Measurements from ENCODE around the gene LARP1.

The LARP1 gene

GRCh38 chr5:154771383-154771901 is 16.3 kb downstream of the LARP1 start:
- H3K9me3 ChIP-seq (ENCODE audit: control insufficient read depth in 1 of 2, low read length in 2 of 2): no peaks in the 10 kb centered on the region
- H3K9ac ChIP-seq (ENCODE audit: low read depth in 1 of 2, low read length in 2 of 2): no peak overlapping the region
- peaks cover 0 to 6% of the 10 kb centered on the region in 2 donors for H3K36me3 ChIP-seq (ENCODE audit: control insufficient read depth in 1 of 2, insufficient read depth in 2 of 2, low read length in 2 of 2)
- H3K27me3 ChIP-seq (ENCODE audit: control insufficient read depth in 1 of 2, insufficient read depth in 2 of 2, low read length in 2 of 2): no peaks in the 10 kb centered on the region
- H3K4me1 ChIP-seq (ENCODE audit: control insufficient read depth in 1 of 2, insufficient read depth in 2 of 2, low read length in 2 of 2): peaks cover 38 to 51% of the 10 kb centered on the region in 2 donors
- H3K4me3 ChIP-seq (ENCODE audit: low read depth in 1 of 2, low read length in 2 of 2): no peak overlapping the region
- no peak overlapping the region for H3K27ac ChIP-seq (ENCODE audit: low read depth, low read length)

GRCh38 chr5:154773326-154773725 is 18.1 kb downstream of the LARP1 start:
- peaks cover 21 to 36% of the 10 kb centered on the region in 2 donors for H3K4me1 ChIP-seq (ENCODE audit: control insufficient read depth in 1 of 2, insufficient read depth in 2 of 2, low read length in 2 of 2)
- no peaks in the 10 kb centered on the region for H3K27me3 ChIP-seq (ENCODE audit: control insufficient read depth in 1 of 2, insufficient read depth in 2 of 2, low read length in 2 of 2)
- H3K9ac ChIP-seq (ENCODE audit: low read depth in 1 of 2, low read length in 2 of 2): no peak overlapping the region
- H3K27ac ChIP-seq (ENCODE audit: low read depth, low read length): no peak overlapping the region
- peaks cover 0 to 6% of the 10 kb centered on the region in 2 donors for H3K36me3 ChIP-seq (ENCODE audit: control insufficient read depth in 1 of 2, insufficient read depth in 2 of 2, low read length in 2 of 2)
- no peaks in the 10 kb centered on the region for H3K9me3 ChIP-seq (ENCODE audit: control insufficient read depth in 1 of 2, low read length in 2 of 2)
- no peak overlapping the region for H3K4me3 ChIP-seq (ENCODE audit: low read depth in 1 of 2, low read length in 2 of 2)

- peaks cover 0 to 6% of the 10 kb centered on the region in 2 donors for H3K36me3 ChIP-seq (ENCODE audit: control insufficient read depth in 1 of 2, insufficient read depth in 2 of 2, low read length in 2 of 2)
- H3K9me3 ChIP-seq (ENCODE audit: control insufficient read depth in 1 of 2, low read length in 2 of 2): no peaks in the 10 kb centered on the region
- no peak overlapping the region for H3K9ac ChIP-seq (ENCODE audit: low read depth in 1 of 2, low read length in 2 of 2)
- H3K4me1 ChIP-seq (ENCODE audit: control insufficient read depth in 1 of 2, insufficient read depth in 2 of 2, low read length in 2 of 2): peaks cover 18 to 27% of the 10 kb centered on the region in 2 donors
- no peaks in the 10 kb centered on the region for H3K27me3 ChIP-seq (ENCODE audit: control insufficient read depth in 1 of 2, insufficient read depth in 2 of 2, low read length in 2 of 2)
- no peak overlapping the region for H3K4me3 ChIP-seq (ENCODE audit: low read depth in 1 of 2, low read length in 2 of 2)
- no peak overlapping the region for H3K27ac ChIP-seq (ENCODE audit: low read depth, low read length)
Observed at GRCh38 chr5:154776167-154776566, 21.0 kb downstream of the LARP1 start.

GRCh38 chr5:154778534-154778933 is 23.4 kb downstream of the LARP1 start:
- Histone ChIP-seq H3K9me3 (ENCODE audit: control insufficient read depth in 1 of 2, low read length in 2 of 2) (no peaks in the 10 kb centered on the region), H3K27ac (ENCODE audit: low read depth, low read length) (no peak overlapping the region), H3K36me3 (ENCODE audit: control insufficient read depth in 1 of 2, insufficient read depth in 2 of 2, low read length in 2 of 2) (peaks cover 0 to under 1% of the 10 kb centered on the region in 2 donors), H3K4me1 (ENCODE audit: control insufficient read depth in 1 of 2, insufficient read depth in 2 of 2, low read length in 2 of 2) (peaks cover 35 to 36% of the 10 kb centered on the region in 2 donors), H3K27me3 (ENCODE audit: control insufficient read depth in 1 of 2, insufficient read depth in 2 of 2, low read length in 2 of 2) (no peaks in the 10 kb centered on the region), H3K9ac (ENCODE audit: low read depth in 1 of 2, low read length in 2 of 2) (no peak overlapping the region), H3K4me3 (ENCODE audit: low read depth in 1 of 2, low read length in 2 of 2) (no peak overlapping the region)

GRCh38 chr5:154779105-154779504 is 23.9 kb downstream of the LARP1 start:
- H3K27ac ChIP-seq (ENCODE audit: low read depth, low read length): no peak overlapping the region
- no peak overlapping the region for H3K9ac ChIP-seq (ENCODE audit: low read depth in 1 of 2, low read length in 2 of 2)
- no peaks in the 10 kb centered on the region for H3K9me3 ChIP-seq (ENCODE audit: control insufficient read depth in 1 of 2, low read length in 2 of 2)
- H3K36me3 ChIP-seq (ENCODE audit: control insufficient read depth in 1 of 2, insufficient read depth in 2 of 2, low read length in 2 of 2): no peaks in the 10 kb centered on the region
- no peak overlapping the region for H3K4me3 ChIP-seq (ENCODE audit: low read depth in 1 of 2, low read length in 2 of 2)
- no peaks in the 10 kb centered on the region for H3K27me3 ChIP-seq (ENCODE audit: control insufficient read depth in 1 of 2, insufficient read depth in 2 of 2, low read length in 2 of 2)
- H3K4me1 ChIP-seq (ENCODE audit: control insufficient read depth in 1 of 2, insufficient read depth in 2 of 2, low read length in 2 of 2): peaks cover 39 to 42% of the 10 kb centered on the region in 2 donors

- H3K9ac ChIP-seq (ENCODE audit: low read depth in 1 of 2, low read length in 2 of 2): no peak overlapping the region
Observed at GRCh38 chr5:154780128-154780527, 25.0 kb downstream of the LARP1 start.

GRCh38 chr5:154782326-154782725 is 27.1 kb downstream of the LARP1 start:
- peaks cover 58% of the 10 kb centered on the region in 2 donors for H3K4me1 ChIP-seq (ENCODE audit: control insufficient read depth in 1 of 2, insufficient read depth in 2 of 2, low read length in 2 of 2)
- no peaks in the 10 kb centered on the region for H3K27me3 ChIP-seq (ENCODE audit: control insufficient read depth in 1 of 2, insufficient read depth in 2 of 2, low read length in 2 of 2)
- no peak overlapping the region for H3K27ac ChIP-seq (ENCODE audit: low read depth, low read length)
- no peak overlapping the region for H3K4me3 ChIP-seq (ENCODE audit: low read depth in 1 of 2, low read length in 2 of 2)
- H3K9ac ChIP-seq (ENCODE audit: low read depth in 1 of 2, low read length in 2 of 2): no peak overlapping the region
- no peaks in the 10 kb centered on the region for H3K36me3 ChIP-seq (ENCODE audit: control insufficient read depth in 1 of 2, insufficient read depth in 2 of 2, low read length in 2 of 2)
- no peaks in the 10 kb centered on the region for H3K9me3 ChIP-seq (ENCODE audit: control insufficient read depth in 1 of 2, low read length in 2 of 2)

More at GRCh38 chr5:154780128-154780527, 25.0 kb downstream of the LARP1 start:
- Histone ChIP-seq H3K4me3 (ENCODE audit: low read depth in 1 of 2, low read length in 2 of 2) (no peak overlapping the region), H3K27ac (ENCODE audit: low read depth, low read length) (no peak overlapping the region), H3K27me3 (ENCODE audit: control insufficient read depth in 1 of 2, insufficient read depth in 2 of 2, low read length in 2 of 2) (no peaks in the 10 kb centered on the region), H3K9me3 (ENCODE audit: control insufficient read depth in 1 of 2, low read length in 2 of 2) (no peaks in the 10 kb centered on the region), H3K4me1 (ENCODE audit: control insufficient read depth in 1 of 2, insufficient read depth in 2 of 2, low read length in 2 of 2) (peaks cover 44 to 52% of the 10 kb centered on the region in 2 donors), H3K36me3 (ENCODE audit: control insufficient read depth in 1 of 2, insufficient read depth in 2 of 2, low read length in 2 of 2) (no peaks in the 10 kb centered on the region)

- H3K9me3 ChIP-seq (ENCODE audit: control insufficient read depth in 1 of 2, low read length in 2 of 2): no peaks in the 10 kb centered on the region
- H3K27ac ChIP-seq (ENCODE audit: low read depth, low read length): no peak overlapping the region
- H3K36me3 ChIP-seq (ENCODE audit: control insufficient read depth in 1 of 2, insufficient read depth in 2 of 2, low read length in 2 of 2): no peaks in the 10 kb centered on the region
- peak overlapping the region in 1 of 2 donors; percentile 2 for H3K9ac ChIP-seq (ENCODE audit: low read depth in 1 of 2, low read length in 2 of 2)
- no peaks in the 10 kb centered on the region for H3K27me3 ChIP-seq (ENCODE audit: control insufficient read depth in 1 of 2, insufficient read depth in 2 of 2, low read length in 2 of 2)
- H3K4me1 ChIP-seq (ENCODE audit: control insufficient read depth in 1 of 2, insufficient read depth in 2 of 2, low read length in 2 of 2): peaks cover 63 to 65% of the 10 kb centered on the region in 2 donors
- no peak overlapping the region for H3K4me3 ChIP-seq (ENCODE audit: low read depth in 1 of 2, low read length in 2 of 2)
Observed at GRCh38 chr5:154782812-154783592, 27.8 kb downstream of the LARP1 start.

- Histone ChIP-seq H3K9me3 (ENCODE audit: control insufficient read depth in 1 of 2, low read length in 2 of 2) (no peaks in the 10 kb centered on the region), H3K9ac (ENCODE audit: low read depth in 1 of 2, low read length in 2 of 2) (peak overlapping the region in 1 of 2 donors; percentile 2), H3K27ac (ENCODE audit: low read depth, low read length) (no peak overlapping the region), H3K36me3 (ENCODE audit: control insufficient read depth in 1 of 2, insufficient read depth in 2 of 2, low read length in 2 of 2) (no peaks in the 10 kb centered on the region), H3K4me1 (ENCODE audit: control insufficient read depth in 1 of 2, insufficient read depth in 2 of 2, low read length in 2 of 2) (peaks cover 63 to 67% of the 10 kb centered on the region in 2 donors), H3K27me3 (ENCODE audit: control insufficient read depth in 1 of 2, insufficient read depth in 2 of 2, low read length in 2 of 2) (no peaks in the 10 kb centered on the region), H3K4me3 (ENCODE audit: low read depth in 1 of 2, low read length in 2 of 2) (peak overlapping the region in 1 of 2 donors; percentile 29)
Observed at GRCh38 chr5:154783774-154784460, 28.7 kb downstream of the LARP1 start.

- Histone ChIP-seq H3K9ac (ENCODE audit: low read depth in 1 of 2, low read length in 2 of 2) (no peak overlapping the region), H3K27me3 (ENCODE audit: control insufficient read depth in 1 of 2, insufficient read depth in 2 of 2, low read length in 2 of 2) (no peaks in the 10 kb centered on the region), H3K27ac (ENCODE audit: low read depth, low read length) (no peak overlapping the region), H3K36me3 (ENCODE audit: control insufficient read depth in 1 of 2, insufficient read depth in 2 of 2, low read length in 2 of 2) (peaks cover 0 to under 1% of the 10 kb centered on the region in 2 donors), H3K9me3 (ENCODE audit: control insufficient read depth in 1 of 2, low read length in 2 of 2) (no peaks in the 10 kb centered on the region), H3K4me3 (ENCODE audit: low read depth in 1 of 2, low read length in 2 of 2) (no peak overlapping the region), H3K4me1 (ENCODE audit: control insufficient read depth in 1 of 2, insufficient read depth in 2 of 2, low read length in 2 of 2) (peaks cover 56 to 61% of the 10 kb centered on the region in 2 donors)
Observed at GRCh38 chr5:154784856-154785255, 29.7 kb downstream of the LARP1 start.
